Measurements from ENCODE around the gene PLXDC1.
A peak's percentile ranks its signal among the peaks of the same experiment; 100 is the strongest.
"Not testable (repeated sequence)": the region's sequence is repeated elsewhere in the genome, so short reads cannot be mapped to it uniquely, and the experiment has no call there.

PLXDC1 gene

GRCh38 chr17:39125143-39125875 lies 26.1 kb downstream of the PLXDC1 start:
- DNase-seq (ENCODE audit: low read depth in 2 of 2): no peak

GRCh38 chr17:39123627-39124026 lies 27.8 kb downstream of the PLXDC1 start:
- DNase-seq (ENCODE audit: low read depth in 2 of 2): no peak

GRCh38 chr17:39122991-39123390 lies 28.4 kb downstream of the PLXDC1 start:
- DNase-seq (ENCODE audit: low read depth in 2 of 2): no peak

GRCh38 chr17:39121919-39122318 lies 29.5 kb downstream of the PLXDC1 start:
- DNase-seq (ENCODE audit: low read depth in 2 of 2): not testable (repeated sequence)

GRCh38 chr17:39118674-39119419 lies 32.6 kb downstream of the PLXDC1 start:
- no peak for DNase-seq (ENCODE audit: low read depth in 2 of 2)

GRCh38 chr17:39116224-39116623 lies 35.2 kb downstream of the PLXDC1 start:
- no peak for DNase-seq (ENCODE audit: low read depth in 2 of 2)

- DNase-seq (ENCODE audit: low read depth in 2 of 2): peak in 1 of 2 experiments; percentile 27
These were observed 36.3 kb downstream of the PLXDC1 start for GRCh38 chr17:39115135-39115534.

GRCh38 chr17:39114723-39115122 lies 36.7 kb downstream of the PLXDC1 start:
- peak in 1 of 2 experiments; percentile 22 for DNase-seq (ENCODE audit: low read depth in 2 of 2)

GRCh38 chr17:39113871-39114270 lies 37.6 kb downstream of the PLXDC1 start:
- DNase-seq (ENCODE audit: low read depth in 2 of 2): no peak

- DNase-seq (ENCODE audit: low read depth in 2 of 2): no peak
These were observed 40.9 kb downstream of the PLXDC1 start for GRCh38 chr17:39110435-39111136.

- no peak for DNase-seq (ENCODE audit: low read depth in 2 of 2)
These were observed 42.7 kb downstream of the PLXDC1 start for GRCh38 chr17:39108461-39109375.

- DNase-seq (ENCODE audit: low read depth in 2 of 2): no peak
These were observed 43.5 kb downstream of the PLXDC1 start for GRCh38 chr17:39107973-39108372.

- DNase-seq (ENCODE audit: low read depth in 2 of 2): no peak
These were observed 44.3 kb downstream of the PLXDC1 start for GRCh38 chr17:39107155-39107554.

GRCh38 chr17:39105705-39106104 lies 45.7 kb downstream of the PLXDC1 start:
- no peak for DNase-seq (ENCODE audit: low read depth in 2 of 2)

GRCh38 chr17:39104657-39105056 lies 46.8 kb downstream of the PLXDC1 start:
- no peak for DNase-seq (ENCODE audit: low read depth in 2 of 2)

GRCh38 chr17:39104046-39104445 lies 47.4 kb downstream of the PLXDC1 start:
- DNase-seq (ENCODE audit: low read depth in 2 of 2): no peak

- DNase-seq (ENCODE audit: low read depth in 2 of 2): no peak
These were observed 50.3 kb downstream of the PLXDC1 start for GRCh38 chr17:39101091-39101490.

GRCh38 chr17:39100530-39100929 lies 50.9 kb downstream of the PLXDC1 start:
- no peak for DNase-seq (ENCODE audit: low read depth in 2 of 2)

GRCh38 chr17:39099663-39100286 lies 51.7 kb downstream of the PLXDC1 start:
- peak; percentile 38 to 40 for DNase-seq (ENCODE audit: low read depth in 2 of 2)

- DNase-seq (ENCODE audit: low read depth in 2 of 2): no peak
These were observed 52.8 kb downstream of the PLXDC1 start for GRCh38 chr17:39098588-39098987.

- no peak for DNase-seq (ENCODE audit: low read depth in 2 of 2)
These were observed 53.9 kb downstream of the PLXDC1 start for GRCh38 chr17:39097537-39097936.
